Measurements from ENCODE around the gene TEPSIN.

Gene TEPSIN

DNA sequence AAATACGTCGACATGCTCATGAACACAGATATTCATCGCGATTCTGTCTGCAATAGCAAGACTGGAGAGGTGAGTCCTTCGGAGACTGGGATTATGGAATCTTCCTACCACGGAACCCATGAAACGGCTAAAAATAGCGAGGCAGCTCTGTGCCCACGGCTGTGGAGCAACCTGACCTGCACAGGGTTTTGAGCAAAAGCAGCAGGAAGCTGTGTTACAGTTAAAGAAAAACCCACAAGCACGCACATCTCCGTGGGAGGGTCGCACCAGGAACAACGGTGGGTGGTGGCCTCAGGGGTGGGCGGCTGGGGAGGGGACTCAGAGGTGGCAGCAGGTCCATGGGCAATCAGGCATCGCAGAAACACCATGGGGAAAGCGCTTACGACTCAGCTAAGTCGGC is 31.4 kb upstream of the TEPSIN start:
- no peak for TF ChIP-seq MAX (IDR thresholded peaks at IDR 0.05)

DNA sequence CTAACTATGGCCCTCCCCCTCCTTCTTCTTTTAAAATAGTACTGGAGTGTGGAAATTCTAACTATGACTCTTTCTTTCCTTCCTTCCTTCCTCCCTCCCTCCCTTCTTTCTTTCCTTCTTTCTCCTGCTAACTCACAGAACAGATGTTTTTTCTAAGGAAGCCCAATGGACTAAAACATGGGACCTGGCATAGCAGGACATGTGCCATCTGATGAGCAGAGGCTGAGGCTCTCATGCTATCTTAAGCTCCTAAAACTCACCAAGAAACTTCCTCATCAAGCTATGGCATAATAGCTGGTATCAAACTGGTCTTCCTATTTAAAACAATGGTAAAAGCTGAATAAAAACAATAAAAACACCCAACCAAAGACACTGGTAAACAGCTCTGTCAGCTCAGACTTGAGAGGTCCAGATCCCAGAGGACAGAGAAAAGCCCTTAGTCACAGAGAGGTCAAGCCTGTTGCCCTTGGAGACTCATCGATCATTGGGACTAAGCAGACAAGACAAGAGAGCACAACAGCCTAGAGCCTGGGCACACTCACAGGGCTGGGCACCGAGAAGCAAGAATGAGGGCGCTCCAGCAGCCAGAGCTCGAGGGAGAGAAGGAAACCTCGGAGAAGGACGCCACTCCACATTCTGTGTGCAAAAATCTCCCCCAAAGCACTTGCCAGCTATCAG is 28.7 kb upstream of the TEPSIN start:
- TF ChIP-seq CEBPB (IDR thresholded peaks at IDR 0.05), result no peak
- no peak for TF ChIP-seq EP300 (IDR thresholded peaks at IDR 0.05; ENCODE audit: borderline replicate concordance)
- TF ChIP-seq ZBTB7A (IDR thresholded peaks at IDR 0.05; ENCODE audit: low read depth), result no peak
- TF ChIP-seq, protein P1, sequence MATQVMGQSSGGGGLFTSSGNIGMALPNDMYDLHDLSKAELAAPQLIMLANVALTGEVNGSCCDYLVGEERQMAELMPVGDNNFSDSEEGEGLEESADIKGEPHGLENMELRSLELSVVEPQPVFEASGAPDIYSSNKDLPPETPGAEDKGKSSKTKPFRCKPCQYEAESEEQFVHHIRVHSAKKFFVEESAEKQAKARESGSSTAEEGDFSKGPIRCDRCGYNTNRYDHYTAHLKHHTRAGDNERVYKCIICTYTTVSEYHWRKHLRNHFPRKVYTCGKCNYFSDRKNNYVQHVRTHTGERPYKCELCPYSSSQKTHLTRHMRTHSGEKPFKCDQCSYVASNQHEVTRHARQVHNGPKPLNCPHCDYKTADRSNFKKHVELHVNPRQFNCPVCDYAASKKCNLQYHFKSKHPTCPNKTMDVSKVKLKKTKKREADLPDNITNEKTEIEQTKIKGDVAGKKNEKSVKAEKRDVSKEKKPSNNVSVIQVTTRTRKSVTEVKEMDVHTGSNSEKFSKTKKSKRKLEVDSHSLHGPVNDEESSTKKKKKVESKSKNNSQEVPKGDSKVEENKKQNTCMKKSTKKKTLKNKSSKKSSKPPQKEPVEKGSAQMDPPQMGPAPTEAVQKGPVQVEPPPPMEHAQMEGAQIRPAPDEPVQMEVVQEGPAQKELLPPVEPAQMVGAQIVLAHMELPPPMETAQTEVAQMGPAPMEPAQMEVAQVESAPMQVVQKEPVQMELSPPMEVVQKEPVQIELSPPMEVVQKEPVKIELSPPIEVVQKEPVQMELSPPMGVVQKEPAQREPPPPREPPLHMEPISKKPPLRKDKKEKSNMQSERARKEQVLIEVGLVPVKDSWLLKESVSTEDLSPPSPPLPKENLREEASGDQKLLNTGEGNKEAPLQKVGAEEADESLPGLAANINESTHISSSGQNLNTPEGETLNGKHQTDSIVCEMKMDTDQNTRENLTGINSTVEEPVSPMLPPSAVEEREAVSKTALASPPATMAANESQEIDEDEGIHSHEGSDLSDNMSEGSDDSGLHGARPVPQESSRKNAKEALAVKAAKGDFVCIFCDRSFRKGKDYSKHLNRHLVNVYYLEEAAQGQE (IDR thresholded peaks at IDR 0.05; ENCODE audit: low read depth), result no peak
- TF ChIP-seq NFIC (IDR thresholded peaks at IDR 0.05), result no peak
- TF ChIP-seq, protein P2, sequence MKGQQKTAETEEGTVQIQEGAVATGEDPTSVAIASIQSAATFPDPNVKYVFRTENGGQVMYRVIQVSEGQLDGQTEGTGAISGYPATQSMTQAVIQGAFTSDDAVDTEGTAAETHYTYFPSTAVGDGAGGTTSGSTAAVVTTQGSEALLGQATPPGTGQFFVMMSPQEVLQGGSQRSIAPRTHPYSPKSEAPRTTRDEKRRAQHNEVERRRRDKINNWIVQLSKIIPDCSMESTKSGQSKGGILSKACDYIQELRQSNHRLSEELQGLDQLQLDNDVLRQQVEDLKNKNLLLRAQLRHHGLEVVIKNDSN (IDR thresholded peaks at IDR 0.05), result no peak
- TF ChIP-seq FOXM1 (IDR thresholded peaks at IDR 0.05; ENCODE audit: borderline replicate concordance, low read depth), result no peak
- no peak for TF ChIP-seq EGR1 (IDR thresholded peaks at IDR 0.05)
- no peak for TF ChIP-seq RAD21 (IDR thresholded peaks at IDR 0.05; ENCODE audit: low read depth)
- TF ChIP-seq TAF1 (IDR thresholded peaks at IDR 0.05; ENCODE audit: low read depth), result no peak

GRCh38 chr17:81265576-81265975 is 26.7 kb upstream of the TEPSIN start:
- TF ChIP-seq TEAD4 (IDR thresholded peaks at IDR 0.05) (no peak), MAX (IDR thresholded peaks at IDR 0.05) (no peak), FOXM1 (IDR thresholded peaks at IDR 0.05; ENCODE audit: borderline replicate concordance, low read depth) (no peak), CEBPB (IDR thresholded peaks at IDR 0.05) (no peak), TCF12 (IDR thresholded peaks at IDR 0.05; ENCODE audit: low read depth) (no peak), YY1 (IDR thresholded peaks at IDR 0.05; ENCODE audit: low read depth) (no peak), CREB1 (IDR thresholded peaks at IDR 0.05; ENCODE audit: low read depth) (no peak), RAD21 (IDR thresholded peaks at IDR 0.05; ENCODE audit: low read depth) (no peak), TAF1 (IDR thresholded peaks at IDR 0.05; ENCODE audit: low read depth) (no peak), EP300 (IDR thresholded peaks at IDR 0.05; ENCODE audit: borderline replicate concordance) (no peak), EGR1 (IDR thresholded peaks at IDR 0.05) (no peak)
- TF ChIP-seq, protein P1 (IDR thresholded peaks at IDR 0.05; ENCODE audit: low read depth), result no peak
- TF ChIP-seq, protein P2 (IDR thresholded peaks at IDR 0.05), result no peak

GRCh38 chr17:81264640-81265039 is 25.8 kb upstream of the TEPSIN start:
- no peak for TF ChIP-seq EP300 (IDR thresholded peaks at IDR 0.05; ENCODE audit: borderline replicate concordance)
- no peak for TF ChIP-seq MAX (IDR thresholded peaks at IDR 0.05)
- TF ChIP-seq TAF1 (IDR thresholded peaks at IDR 0.05; ENCODE audit: low read depth), result no peak
- TF ChIP-seq TEAD4 (IDR thresholded peaks at IDR 0.05), result no peak
- no peak for TF ChIP-seq FOXM1 (IDR thresholded peaks at IDR 0.05; ENCODE audit: borderline replicate concordance, low read depth)
- no peak for TF ChIP-seq RAD21 (IDR thresholded peaks at IDR 0.05; ENCODE audit: low read depth)
- no peak for TF ChIP-seq CEBPB (IDR thresholded peaks at IDR 0.05)
- no peak for TF ChIP-seq ZBTB7A (IDR thresholded peaks at IDR 0.05; ENCODE audit: low read depth)
- no peak for TF ChIP-seq YY1 (IDR thresholded peaks at IDR 0.05; ENCODE audit: low read depth)
- TF ChIP-seq TCF12 (IDR thresholded peaks at IDR 0.05; ENCODE audit: low read depth), result no peak
- TF ChIP-seq, protein P2 (IDR thresholded peaks at IDR 0.05), result no peak
- TF ChIP-seq, protein P1 (IDR thresholded peaks at IDR 0.05; ENCODE audit: low read depth), result no peak
- TF ChIP-seq NFIC (IDR thresholded peaks at IDR 0.05), result no peak
- no peak for TF ChIP-seq CREB1 (IDR thresholded peaks at IDR 0.05; ENCODE audit: low read depth)
- TF ChIP-seq EGR1 (IDR thresholded peaks at IDR 0.05), result no peak

Measured in Ishikawa (cell line).